ENCODE measurements around the gene NTM. TPM values are rescaled to one million over a fixed set of nuclear protein-coding genes. Genes with fewer than 3 reads are reported as not detected.

Gene NTM
- total RNA-seq, 1 experiment from 2014 or later: not detected

DNA sequence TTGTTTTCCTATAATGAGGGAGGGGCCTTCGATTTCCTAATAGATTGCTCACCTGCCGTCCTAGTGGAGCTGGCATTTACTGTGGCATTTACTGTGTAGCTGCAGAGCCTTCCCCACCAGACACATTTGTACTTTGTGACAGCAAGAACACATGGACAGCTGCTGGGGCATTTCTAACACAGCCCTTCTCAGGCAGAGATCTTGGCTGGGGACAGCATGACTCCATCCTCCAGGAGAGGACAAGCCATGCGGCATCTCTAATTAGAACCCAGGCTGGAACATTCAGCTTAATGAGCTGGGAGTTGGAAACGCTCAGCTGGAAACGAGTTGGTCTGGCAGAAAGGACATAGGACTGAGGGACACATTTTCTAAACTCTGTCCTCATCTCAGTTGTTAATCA, 887.5 kb downstream of the NTM start:
- no TSS peak for BruUV-seq (replicated peaks)
- no peak for TF ChIP-seq EGR1 (IDR thresholded peaks at IDR 0.05; ENCODE audit: low read depth)
- no peak for TF ChIP-seq ZFX (IDR thresholded peaks at IDR 0.05)
- TF ChIP-seq POLR2AphosphoS5 (IDR thresholded peaks at IDR 0.05; ENCODE audit: low read depth, low read length): no peak
- TF ChIP-seq EZH2 (IDR thresholded peaks at IDR 0.05): no peak
- TF ChIP-seq, protein P1, sequence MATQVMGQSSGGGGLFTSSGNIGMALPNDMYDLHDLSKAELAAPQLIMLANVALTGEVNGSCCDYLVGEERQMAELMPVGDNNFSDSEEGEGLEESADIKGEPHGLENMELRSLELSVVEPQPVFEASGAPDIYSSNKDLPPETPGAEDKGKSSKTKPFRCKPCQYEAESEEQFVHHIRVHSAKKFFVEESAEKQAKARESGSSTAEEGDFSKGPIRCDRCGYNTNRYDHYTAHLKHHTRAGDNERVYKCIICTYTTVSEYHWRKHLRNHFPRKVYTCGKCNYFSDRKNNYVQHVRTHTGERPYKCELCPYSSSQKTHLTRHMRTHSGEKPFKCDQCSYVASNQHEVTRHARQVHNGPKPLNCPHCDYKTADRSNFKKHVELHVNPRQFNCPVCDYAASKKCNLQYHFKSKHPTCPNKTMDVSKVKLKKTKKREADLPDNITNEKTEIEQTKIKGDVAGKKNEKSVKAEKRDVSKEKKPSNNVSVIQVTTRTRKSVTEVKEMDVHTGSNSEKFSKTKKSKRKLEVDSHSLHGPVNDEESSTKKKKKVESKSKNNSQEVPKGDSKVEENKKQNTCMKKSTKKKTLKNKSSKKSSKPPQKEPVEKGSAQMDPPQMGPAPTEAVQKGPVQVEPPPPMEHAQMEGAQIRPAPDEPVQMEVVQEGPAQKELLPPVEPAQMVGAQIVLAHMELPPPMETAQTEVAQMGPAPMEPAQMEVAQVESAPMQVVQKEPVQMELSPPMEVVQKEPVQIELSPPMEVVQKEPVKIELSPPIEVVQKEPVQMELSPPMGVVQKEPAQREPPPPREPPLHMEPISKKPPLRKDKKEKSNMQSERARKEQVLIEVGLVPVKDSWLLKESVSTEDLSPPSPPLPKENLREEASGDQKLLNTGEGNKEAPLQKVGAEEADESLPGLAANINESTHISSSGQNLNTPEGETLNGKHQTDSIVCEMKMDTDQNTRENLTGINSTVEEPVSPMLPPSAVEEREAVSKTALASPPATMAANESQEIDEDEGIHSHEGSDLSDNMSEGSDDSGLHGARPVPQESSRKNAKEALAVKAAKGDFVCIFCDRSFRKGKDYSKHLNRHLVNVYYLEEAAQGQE (IDR thresholded peaks at IDR 0.05; ENCODE audit: low read depth): no peak
- TF ChIP-seq POLR2A (IDR thresholded peaks at IDR 0.05; ENCODE audit: borderline replicate concordance, extremely low read depth, insufficient read depth, insufficient read length): no peak
- TF ChIP-seq, protein P2, sequence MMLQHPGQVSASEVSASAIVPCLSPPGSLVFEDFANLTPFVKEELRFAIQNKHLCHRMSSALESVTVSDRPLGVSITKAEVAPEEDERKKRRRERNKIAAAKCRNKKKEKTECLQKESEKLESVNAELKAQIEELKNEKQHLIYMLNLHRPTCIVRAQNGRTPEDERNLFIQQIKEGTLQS (IDR thresholded peaks at IDR 0.05): no peak
- TF ChIP-seq, protein P3, sequence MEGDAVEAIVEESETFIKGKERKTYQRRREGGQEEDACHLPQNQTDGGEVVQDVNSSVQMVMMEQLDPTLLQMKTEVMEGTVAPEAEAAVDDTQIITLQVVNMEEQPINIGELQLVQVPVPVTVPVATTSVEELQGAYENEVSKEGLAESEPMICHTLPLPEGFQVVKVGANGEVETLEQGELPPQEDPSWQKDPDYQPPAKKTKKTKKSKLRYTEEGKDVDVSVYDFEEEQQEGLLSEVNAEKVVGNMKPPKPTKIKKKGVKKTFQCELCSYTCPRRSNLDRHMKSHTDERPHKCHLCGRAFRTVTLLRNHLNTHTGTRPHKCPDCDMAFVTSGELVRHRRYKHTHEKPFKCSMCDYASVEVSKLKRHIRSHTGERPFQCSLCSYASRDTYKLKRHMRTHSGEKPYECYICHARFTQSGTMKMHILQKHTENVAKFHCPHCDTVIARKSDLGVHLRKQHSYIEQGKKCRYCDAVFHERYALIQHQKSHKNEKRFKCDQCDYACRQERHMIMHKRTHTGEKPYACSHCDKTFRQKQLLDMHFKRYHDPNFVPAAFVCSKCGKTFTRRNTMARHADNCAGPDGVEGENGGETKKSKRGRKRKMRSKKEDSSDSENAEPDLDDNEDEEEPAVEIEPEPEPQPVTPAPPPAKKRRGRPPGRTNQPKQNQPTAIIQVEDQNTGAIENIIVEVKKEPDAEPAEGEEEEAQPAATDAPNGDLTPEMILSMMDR (IDR thresholded peaks at IDR 0.05 in 2 of 3, conservative IDR thresholded peaks at IDR 0.05 in 1 of 3; ENCODE audit: borderline replicate concordance in 1 of 3, insufficient read depth in 1 of 3, low read depth in 2 of 3, low read length in 2 of 3): no peak
- no peak for TF ChIP-seq SP1 (IDR thresholded peaks at IDR 0.05; ENCODE audit: low read depth)
- no peak for TF ChIP-seq SRF (IDR thresholded peaks at IDR 0.05; ENCODE audit: low read depth)
- TF ChIP-seq ELF1 (IDR thresholded peaks at IDR 0.05; ENCODE audit: borderline replicate concordance, low read depth): no peak
- no peak for TF ChIP-seq YY1 (IDR thresholded peaks at IDR 0.05; ENCODE audit: extremely low read depth, insufficient replicate concordance, low read depth, low read length)
- no peak for TF ChIP-seq RAD21 (IDR thresholded peaks at IDR 0.05; ENCODE audit: low read depth)
- TF ChIP-seq ZNF274 (IDR thresholded peaks at IDR 0.05; ENCODE audit: low read depth, low read length): no peak
- TF ChIP-seq, protein P4, sequence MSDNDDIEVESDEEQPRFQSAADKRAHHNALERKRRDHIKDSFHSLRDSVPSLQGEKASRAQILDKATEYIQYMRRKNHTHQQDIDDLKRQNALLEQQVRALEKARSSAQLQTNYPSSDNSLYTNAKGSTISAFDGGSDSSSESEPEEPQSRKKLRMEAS (IDR thresholded peaks at IDR 0.05): no peak
- TF ChIP-seq, protein P5, sequence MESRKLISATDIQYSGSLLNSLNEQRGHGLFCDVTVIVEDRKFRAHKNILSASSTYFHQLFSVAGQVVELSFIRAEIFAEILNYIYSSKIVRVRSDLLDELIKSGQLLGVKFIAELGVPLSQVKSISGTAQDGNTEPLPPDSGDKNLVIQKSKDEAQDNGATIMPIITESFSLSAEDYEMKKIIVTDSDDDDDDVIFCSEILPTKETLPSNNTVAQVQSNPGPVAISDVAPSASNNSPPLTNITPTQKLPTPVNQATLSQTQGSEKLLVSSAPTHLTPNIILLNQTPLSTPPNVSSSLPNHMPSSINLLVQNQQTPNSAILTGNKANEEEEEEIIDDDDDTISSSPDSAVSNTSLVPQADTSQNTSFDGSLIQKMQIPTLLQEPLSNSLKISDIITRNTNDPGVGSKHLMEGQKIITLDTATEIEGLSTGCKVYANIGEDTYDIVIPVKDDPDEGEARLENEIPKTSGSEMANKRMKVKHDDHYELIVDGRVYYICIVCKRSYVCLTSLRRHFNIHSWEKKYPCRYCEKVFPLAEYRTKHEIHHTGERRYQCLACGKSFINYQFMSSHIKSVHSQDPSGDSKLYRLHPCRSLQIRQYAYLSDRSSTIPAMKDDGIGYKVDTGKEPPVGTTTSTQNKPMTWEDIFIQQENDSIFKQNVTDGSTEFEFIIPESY (IDR thresholded peaks at IDR 0.05; ENCODE audit: extremely low read depth, insufficient replicate concordance, low read length): no peak
- no peak for TF ChIP-seq FOSL1 (IDR thresholded peaks at IDR 0.05; ENCODE audit: low read depth)
- no peak for TF ChIP-seq CBX3 (IDR thresholded peaks at IDR 0.05; ENCODE audit: low read depth)
- no peak for TF ChIP-seq EZH2phosphoT487 (IDR thresholded peaks at IDR 0.05; ENCODE audit: borderline replicate concordance)
- TF ChIP-seq TCF7L2 (IDR thresholded peaks at IDR 0.05; ENCODE audit: borderline replicate concordance, extremely low read depth, insufficient read depth, insufficient read length): no peak
- Histone ChIP-seq H3K36me3 (ENCODE audit: control insufficient read depth in 1 of 2, insufficient read depth in 2 of 2, low read length in 2 of 2) (no peaks in the 10 kb centered on the region), H2AFZ (ENCODE audit: low read depth, low read length, poor library complexity, severe bottlenecking) (no peak overlapping the region), H3K27me3 (ENCODE audit: insufficient read depth, low read length) (no peaks in the 10 kb centered on the region), H3K9me3 (ENCODE audit: control insufficient read depth in 1 of 2, insufficient read depth in 1 of 2, low read depth in 1 of 2, low read length in 2 of 2) (peaks cover 4 to 25% of the 10 kb centered on the region in 2 experiments; a peak in 2 of 4 replicates), H3K9ac (ENCODE audit: low read length) (no peak overlapping the region), H4K20me1 (ENCODE audit: insufficient read depth) (no peaks in the 10 kb centered on the region), H3K4me3 (replicated peaks in 1 of 2; ENCODE audit: low read depth in 1 of 2, low read length in 2 of 2) (no peak overlapping the region), H3K9me2 (ENCODE audit: insufficient read depth) (no peaks in the 10 kb centered on the region), H3K79me2 (ENCODE audit: insufficient read depth, low read length) (no peaks in the 10 kb centered on the region), H3K4me2 (ENCODE audit: low read length) (no peak overlapping the region), H3K27ac (ENCODE audit: low read depth, low read length) (no peak overlapping the region), H3K4me1 (ENCODE audit: control insufficient read depth in 1 of 2, insufficient read depth in 2 of 2, low read length in 2 of 2) (no peaks in the 10 kb centered on the region)
- ChIA-PET CTCF (no interaction called here), RAD21 (ENCODE audit: low non-redundant PET in 1 of 2, low total read pairs in 2 of 2, uncharacterized antibody in 2 of 2, unreplicated experiment in 2 of 2) (no interaction called here), POLR2A (no interaction called here)
- DNase-seq (ENCODE audit: low read depth, low spot score) (no peak), ATAC-seq (no peak)
- intact Hi-C loops (cut with micrococcal nuclease): no loop called here

All from HCT116 (cell line).